H1 (cell line): Measurements from ENCODE around the gene SORD. TPM values are rescaled to one million over a fixed set of nuclear protein-coding genes. Genes with fewer than 3 reads are reported as not detected.
A peak's percentile ranks its signal among the peaks of the same experiment; 100 is the strongest.
"Not testable (repeated sequence)": the region's sequence is repeated elsewhere in the genome, so short reads cannot be mapped to it uniquely, and the experiment has no call there.

ENCODE experiments used
- CTCF ChIA-PET: fragments of 300-600 bp; sonication (Branson Sonifier 250); formaldehyde crosslinking; loops from one replicate; lab custom pipeline; 2021; ENCODE audit not compliant: partially characterized antibody; lab: Charles Lee
- POLR2A ChIA-PET: fragments of 300-600 bp; sonication (Branson Sonifier 250); formaldehyde crosslinking; loops from one replicate; lab custom pipeline; 2021; ENCODE audit warnings: inconsistent platforms; ENCODE audit not compliant: partially characterized antibody; lab: Charles Lee
- DNase-seq, 2 experiments: peaks; one replicate each; pipeline versions ENCODE4 v3.0.0 to v3.0.0-alpha.2; 2010 to 2022; ENCODE audit warnings: low spot score in 2 of 2, low read depth in 1 of 2, mixed read lengths in 1 of 2
- FAIRE-seq: peaks from 2 replicates; lab custom pipeline; 2011; peaks lifted over from hg19 to GRCh38; lab: Jason Lieb, UNC
- H2AFZ ChIP-seq: 2 replicates; pipeline ENCODE4 v1.8.1; 2012; ENCODE audit warnings: low read length, inconsistent platforms
- H2AK5ac ChIP-seq: 2 replicates; pipeline ENCODE4 v1.6.1; 2013; ENCODE audit warnings: low read depth, low read length
- H2BK120ac ChIP-seq: replicated peaks from 2 replicates; pipeline ENCODE3; 2013; ENCODE audit warnings: low read depth, low read length, inconsistent platforms
- H2BK12ac ChIP-seq: 2 replicates; pipeline ENCODE4 v1.6.1; 2013; ENCODE audit warnings: low read depth, low read length
- H2BK15ac ChIP-seq: 2 replicates; pipeline ENCODE4 v1.6.1; 2013; ENCODE audit warnings: low read length
- H2BK20ac ChIP-seq: 2 replicates; pipeline ENCODE4 v1.6.1; 2013; ENCODE audit warnings: low read length
- H2BK5ac ChIP-seq: 2 replicates; pipeline ENCODE4 v1.6.1; 2013; ENCODE audit warnings: low read depth, low read length
- H3K14ac ChIP-seq: 2 replicates; pipeline ENCODE4 v1.6.1; 2013; ENCODE audit warnings: inconsistent platforms; ENCODE audit not compliant: insufficient read length
- H3K18ac ChIP-seq: 2 replicates; pipeline ENCODE4 v1.6.1; 2013; ENCODE audit warnings: low read length; ENCODE audit errors: extremely low read depth
- H3K23ac ChIP-seq: 2 replicates; pipeline ENCODE4 v1.6.1; 2013; ENCODE audit warnings: inconsistent platforms; ENCODE audit not compliant: insufficient read length
- H3K23me2 ChIP-seq: 2 replicates; pipeline ENCODE4 v1.6.1; 2013; ENCODE audit warnings: low read depth, low read length
- H3K27ac ChIP-seq: 2 replicates; pipeline ENCODE4 v1.6.1; 2011; ENCODE audit warnings: low read depth, low read length, inconsistent platforms
- H3K27me3 ChIP-seq, 4 experiments: replicated peaks in 1 of 4; 1 replicate in 1 of 4; 2 replicates in 3 of 4; pipeline versions ENCODE4 v1.6.1 to v1.8.1; 2011 to 2013; ENCODE audit warnings: low read length in 3 of 4, mild to moderate bottlenecking in 3 of 4, inconsistent platforms in 2 of 4, mixed read lengths in 2 of 4, moderate library complexity in 1 of 4; ENCODE audit not compliant: control insufficient read depth in 3 of 4, insufficient read depth in 3 of 4; ENCODE audit errors: extremely low read depth in 1 of 4
- H3K36me3 ChIP-seq, 4 experiments: 2 replicates each; pipeline versions ENCODE4 v1.6.1 to v1.8.1; 2011 to 2013; ENCODE audit warnings: mild to moderate bottlenecking in 4 of 4, low read length in 3 of 4, moderate library complexity in 2 of 4, control low read depth in 1 of 4, inconsistent platforms in 1 of 4; ENCODE audit not compliant: insufficient read depth in 4 of 4, control insufficient read depth in 2 of 4
- H3K4ac ChIP-seq: replicated peaks from 2 replicates; pipeline ENCODE3; 2013; ENCODE audit warnings: low read length, low read depth, mixed read lengths, inconsistent platforms; ENCODE audit not compliant: insufficient read length
- H3K4me1 ChIP-seq, 4 experiments: replicated peaks in 1 of 4; 1 replicate in 1 of 4; 2 replicates in 3 of 4; pipeline versions ENCODE4 v1.6.1 to v1.8.1; 2011 to 2013; ENCODE audit warnings: low read length in 3 of 4, inconsistent platforms in 2 of 4, mixed read lengths in 1 of 4; ENCODE audit not compliant: insufficient read depth in 4 of 4, control insufficient read depth in 3 of 4
- H3K4me2 ChIP-seq, 2 experiments: 2 replicates each; pipeline versions ENCODE4 v1.6.1 to v1.8.1; 2011 to 2013; ENCODE audit warnings: low read depth in 2 of 2, low read length in 2 of 2, control low read depth in 1 of 2, inconsistent platforms in 1 of 2, mild to moderate bottlenecking in 1 of 2; ENCODE audit not compliant: insufficient read depth in 1 of 2
- H3K4me3 ChIP-seq, 4 experiments: fragments of 200-600, 300-600 bp in 1 of 4; sonication (generic), shearing (Covaris generic), sonication (Bioruptor Twin) in 1 of 4; 2 replicates each; pipeline versions ENCODE4 v1.5.1 to v1.8.1; 2011 to 2016; ENCODE audit warnings: low read length in 4 of 4, low read depth in 3 of 4, control low read depth in 2 of 4, inconsistent platforms in 2 of 4, mild to moderate bottlenecking in 2 of 4, mixed read lengths in 1 of 4, moderate library complexity in 1 of 4; ENCODE audit not compliant: insufficient read depth in 2 of 4; ENCODE audit errors: extremely low read depth in 1 of 4
- H3K56ac ChIP-seq: replicated peaks from 2 replicates; pipeline ENCODE3; 2013; ENCODE audit warnings: low read depth, mild to moderate bottlenecking, mixed read lengths, low read length, inconsistent platforms; ENCODE audit not compliant: insufficient read length
- H3K79me1 ChIP-seq: 2 replicates; pipeline ENCODE4 v1.6.1; 2013; ENCODE audit warnings: low read depth, low read length, control low read depth
- H3K79me2 ChIP-seq, 2 experiments: 2 replicates each; pipeline versions ENCODE4 v1.6.1 to v1.8.1; 2012 to 2013; ENCODE audit warnings: low read length in 2 of 2, mild to moderate bottlenecking in 2 of 2, inconsistent platforms in 1 of 2; ENCODE audit not compliant: insufficient read depth in 2 of 2, control insufficient read depth in 1 of 2
- H3K9ac ChIP-seq, 4 experiments: replicated peaks in 1 of 4; 1 replicate in 1 of 4; 2 replicates in 3 of 4; pipeline versions ENCODE4 v1.6.1 to v1.8.1; 2011 to 2013; ENCODE audit warnings: low read depth in 3 of 4, low read length in 3 of 4, control low read depth in 2 of 4, mild to moderate bottlenecking in 2 of 4, moderate library complexity in 2 of 4, inconsistent platforms in 1 of 4; ENCODE audit errors: extremely low read depth in 1 of 4
- H3K9me3 ChIP-seq, 2 experiments: 2 replicates each; pipeline versions ENCODE4 v1.6.1 to v1.8.1; 2012 to 2013; ENCODE audit warnings: mild to moderate bottlenecking in 2 of 2, moderate library complexity in 2 of 2, control low read depth in 1 of 2, inconsistent platforms in 1 of 2, low read depth in 1 of 2, low read length in 1 of 2, mixed read lengths in 1 of 2; ENCODE audit not compliant: insufficient read depth in 2 of 2
- H4K20me1 ChIP-seq, 2 experiments: replicated peaks in 1 of 2; 2 replicates each; pipeline versions ENCODE3 to v1.8.1; 2011 to 2013; ENCODE audit warnings: inconsistent platforms in 2 of 2, low read length in 2 of 2, mild to moderate bottlenecking in 1 of 2; ENCODE audit not compliant: insufficient read depth in 2 of 2, control insufficient read depth in 1 of 2
- H4K5ac ChIP-seq: 2 replicates; pipeline ENCODE4 v1.6.1; 2013; ENCODE audit warnings: low read length, low read depth, mixed read lengths, inconsistent platforms; ENCODE audit not compliant: insufficient read length
- H4K8ac ChIP-seq: 2 replicates; pipeline ENCODE4 v1.8.0; 2013; ENCODE audit warnings: mild to moderate bottlenecking, moderate library complexity, low read length, inconsistent platforms; ENCODE audit not compliant: insufficient read depth; ENCODE audit errors: extremely low read depth
- H4K91ac ChIP-seq: replicated peaks from 2 replicates; pipeline ENCODE3; 2013; ENCODE audit warnings: low read length, mixed read lengths, inconsistent platforms; ENCODE audit not compliant: insufficient read length
- WGBS, 2 experiments: shearing (Covaris generic) in 1 of 2; methylation state at CpG; one replicate each; pipeline versions ENCODE4 v1.1.6 to v1.1.7; 2013 to 2015; ENCODE audit warnings: low lambda C conversion rate in 2 of 2, mixed read lengths in 2 of 2, inconsistent platforms in 1 of 2, low coverage in 1 of 2, missing lambda C conversion rate in 1 of 2; ENCODE audit not compliant: insufficient replicate concordance in 2 of 2, insufficient coverage in 1 of 2, insufficient read length in 1 of 2; ENCODE audit errors: extremely low coverage in 1 of 2, missing lambda C conversion rate in 1 of 2; 5-methylcytosine and 5-hydroxymethylcytosine counted together
- polyA plus RNA-seq, 7 experiments: library from polyadenylated mRNA; depleted of rRNA in 3 of 7; stranded (reverse) in 5 of 7; unstranded in 2 of 7; fragments of >200 nt in 5 of 7; fragments of 200-250 nt in 2 of 7; gene quantifications; 1 replicate in 5 of 7; 2 replicates in 1 of 7; 4 replicates in 1 of 7; pipeline versions ENCODE4 v1.2.1 to v1.2.3, GENCODE V29; 2011 to 2013; ENCODE audit warnings: missing spikeins in 2 of 7, mixed read lengths in 2 of 7
- total RNA-seq: library from RNA; stranded (reverse); fragmentation: NEBNext Ultra II Directional; extraction: Animal tissue kit (Norgen Biotek cat#: 25700); gene quantifications from 2 replicates; pipeline ENCODE4 v1.2.1, GENCODE V29; 2021

SORD gene
- total and polyA plus RNA-seq, 2 of the 8 experiments (the other 6 are each of a cell fraction or from before 2014, with no cell fraction given), result 52.6 to 75.8 TPM

DNA sequence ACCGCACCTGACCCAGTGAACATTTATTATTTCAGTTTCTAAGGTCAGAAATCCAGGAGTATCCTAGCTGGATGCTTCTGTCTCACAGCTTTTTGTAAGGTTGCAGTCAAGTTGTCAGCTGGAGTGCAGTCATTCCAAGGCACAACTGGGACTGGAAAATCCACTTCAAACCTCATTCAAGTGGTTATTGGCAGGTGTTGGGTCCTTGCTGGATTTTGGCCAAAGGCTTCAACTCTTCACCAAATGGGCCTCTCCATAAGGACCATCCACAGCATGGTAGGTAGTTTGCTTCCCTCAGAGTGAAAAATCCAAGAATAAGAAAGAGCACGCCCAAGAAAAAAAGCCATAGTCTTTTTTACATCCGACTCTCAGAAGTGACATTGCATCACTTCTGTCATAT is 46.8 kb upstream of the SORD start:
- H4K5ac ChIP-seq, H3K23ac ChIP-seq, H3K4me2 ChIP-seq, H3K56ac ChIP-seq, H3K79me1 ChIP-seq, H3K18ac ChIP-seq, H2BK12ac ChIP-seq, H3K9me3 ChIP-seq, H2AFZ ChIP-seq, H2BK5ac ChIP-seq, H3K27ac ChIP-seq, DNase-seq, H3K14ac ChIP-seq, H4K20me1 ChIP-seq, H2BK15ac ChIP-seq, POLR2A ChIA-PET, H3K23me2 ChIP-seq, CTCF ChIA-PET, H2AK5ac ChIP-seq, H3K4me3 ChIP-seq, H3K4me1 ChIP-seq, H3K27me3 ChIP-seq, H2BK20ac ChIP-seq, H4K8ac ChIP-seq, H3K9ac ChIP-seq, H3K79me2 ChIP-seq, H3K36me3 ChIP-seq, H2BK120ac ChIP-seq, H4K91ac ChIP-seq, H3K4ac ChIP-seq: not testable (repeated sequence)
- FAIRE-seq, result peak; percentile 69
- 79% methylated on average over 3 of the region's 3 CpGs; no CpG with 5 or more reads in 1 of the 2 experiments for WGBS, 2 experiments

DNA sequence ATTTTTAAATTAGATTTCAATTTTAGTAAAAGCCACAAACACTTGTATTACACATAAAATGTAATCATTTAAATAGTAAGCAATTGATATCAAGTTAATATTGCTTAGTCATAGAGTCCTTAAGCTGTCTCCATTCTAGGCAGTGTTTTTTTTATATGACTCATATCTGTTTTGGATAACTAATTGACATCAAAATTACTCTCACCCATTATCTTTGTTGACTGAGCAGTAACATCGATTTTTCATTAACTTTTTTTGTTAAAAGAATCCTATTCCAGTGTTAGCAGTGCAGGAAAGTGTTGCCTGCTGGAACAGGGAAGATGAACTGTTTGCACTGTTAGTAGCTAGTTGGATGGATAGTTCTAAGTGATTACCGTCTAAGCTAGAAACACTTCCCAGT is 45.2 kb upstream of the SORD start:
- H3K4me3 ChIP-seq, H3K23me2 ChIP-seq, H3K79me2 ChIP-seq, H3K23ac ChIP-seq, H2AFZ ChIP-seq, H3K18ac ChIP-seq, DNase-seq, H2BK120ac ChIP-seq, H2BK20ac ChIP-seq, H3K9ac ChIP-seq, H3K9me3 ChIP-seq, H2AK5ac ChIP-seq, H3K4me2 ChIP-seq, H3K27ac ChIP-seq, POLR2A ChIA-PET, H4K91ac ChIP-seq, H4K8ac ChIP-seq, H2BK15ac ChIP-seq, H3K79me1 ChIP-seq, H4K20me1 ChIP-seq, H2BK5ac ChIP-seq, FAIRE-seq, H3K27me3 ChIP-seq, H3K14ac ChIP-seq, H4K5ac ChIP-seq, H3K56ac ChIP-seq, H3K4ac ChIP-seq, H2BK12ac ChIP-seq, H3K36me3 ChIP-seq, H3K4me1 ChIP-seq: not testable (repeated sequence)
- 86% methylated on average over 2 of the region's 2 CpGs; no CpG with 5 or more reads in 1 of the 2 experiments for WGBS, 2 experiments
- CTCF ChIA-PET, result interaction anchor here (0.6 to 1.1 kb wide), 2 partner anchors 58 to 336 kb away, joined by 3 read pairs; no protein-coding TSS in a partner anchor
